ENCODE data around the gene PHF13. TPM values are rescaled to one million over a fixed set of nuclear protein-coding genes. Genes with fewer than 3 reads are reported as not detected.

The PHF13 gene
- total and polyA plus RNA-seq, 2 donors (not counting 1 experiment from before 2014, with no cell fraction given): 12.1 to 13.7 TPM

- H3K9ac ChIP-seq (ENCODE audit: insufficient read depth, low read length): no peak overlapping the region
- no peaks in the 10 kb centered on the region for H4K20me1 ChIP-seq (ENCODE audit: control insufficient read depth, extremely low read depth, insufficient read depth, low read length)
- peaks cover 11% of the 10 kb centered on the region for H3K36me3 ChIP-seq (ENCODE audit: control insufficient read depth, insufficient read depth, low read length)
- no peaks in the 10 kb centered on the region for H3K4me1 ChIP-seq (ENCODE audit: control insufficient read depth, extremely low read depth, insufficient read depth, low read length)
- H3K4me3 ChIP-seq (replicated peaks in 1 of 4; ENCODE audit: control extremely low read depth in 1 of 4, insufficient read depth in 1 of 4, low read depth in 3 of 4, low read length in 4 of 4): no peak overlapping the region
- H3K79me2 ChIP-seq (ENCODE audit: control insufficient read depth, insufficient read depth, low read length): peaks cover 2% of the 10 kb centered on the region
- no peak overlapping the region for H2AFZ ChIP-seq (ENCODE audit: low read length)
- no peaks in the 10 kb centered on the region for H3K27me3 ChIP-seq (ENCODE audit: control insufficient read depth, insufficient read depth, low read length)
- peak in 1 of 2 donors; percentile 9 for DNase-seq (ENCODE audit: low read depth in 2 of 2)
- H3K27ac ChIP-seq (ENCODE audit: insufficient read depth, low read length): no peak overlapping the region
- no peak overlapping the region for H3K4me2 ChIP-seq (ENCODE audit: extremely low read depth, insufficient read depth, low read length)
- no peaks in the 10 kb centered on the region for H3K9me3 ChIP-seq (ENCODE audit: control insufficient read depth, insufficient read depth, low read depth, low read length)
- TF ChIP-seq EZH2 (IDR thresholded peaks at IDR 0.05; ENCODE audit: low read length, missing control alignments) (no peak), CTCF (conservative IDR thresholded peaks at IDR 0.05 in 1 of 2, IDR thresholded peaks at IDR 0.05 in 1 of 2; ENCODE audit: low read depth in 1 of 2, low read length in 2 of 2) (no peak)
Observed at GRCh38 chr1:6587261-6588005, 26.1 kb upstream of the PHF13 start.

- H3K36me3 ChIP-seq (ENCODE audit: control insufficient read depth, insufficient read depth, low read length): peaks cover 16% of the 10 kb centered on the region
- no peak overlapping the region for H3K4me3 ChIP-seq (replicated peaks in 1 of 4; ENCODE audit: control extremely low read depth in 1 of 4, insufficient read depth in 1 of 4, low read depth in 3 of 4, low read length in 4 of 4)
Observed at GRCh38 chr1:6588128-6588892, 25.2 kb upstream of the PHF13 start.

More at GRCh38 chr1:6588128-6588892, 25.2 kb upstream of the PHF13 start:
- TF ChIP-seq EZH2 (IDR thresholded peaks at IDR 0.05; ENCODE audit: low read length, missing control alignments): no peak
- no peak for TF ChIP-seq CTCF (conservative IDR thresholded peaks at IDR 0.05 in 1 of 2, IDR thresholded peaks at IDR 0.05 in 1 of 2; ENCODE audit: low read depth in 1 of 2, low read length in 2 of 2)
- Histone ChIP-seq H3K4me1 (ENCODE audit: control insufficient read depth, extremely low read depth, insufficient read depth, low read length) (no peaks in the 10 kb centered on the region), H4K20me1 (ENCODE audit: control insufficient read depth, extremely low read depth, insufficient read depth, low read length) (no peaks in the 10 kb centered on the region), H3K79me2 (ENCODE audit: control insufficient read depth, insufficient read depth, low read length) (peaks cover 4% of the 10 kb centered on the region), H3K9me3 (ENCODE audit: control insufficient read depth, insufficient read depth, low read depth, low read length) (no peaks in the 10 kb centered on the region), H3K27me3 (ENCODE audit: control insufficient read depth, insufficient read depth, low read length) (no peaks in the 10 kb centered on the region), H3K27ac (ENCODE audit: insufficient read depth, low read length) (no peak overlapping the region), H3K4me2 (ENCODE audit: extremely low read depth, insufficient read depth, low read length) (no peak overlapping the region), H2AFZ (ENCODE audit: low read length) (no peak overlapping the region), H3K9ac (ENCODE audit: insufficient read depth, low read length) (no peak overlapping the region)
- no peak for DNase-seq (ENCODE audit: low read depth in 2 of 2)

All from fibroblast of lung (primary cell).